Right renal cortex interstitium (tissue), 3 donors: Measurements from ENCODE around the gene DLGAP1. TPM values are rescaled to one million over a fixed set of nuclear protein-coding genes. Genes with fewer than 3 reads are reported as not detected.
"Not testable (repeated sequence)": the region's sequence is repeated elsewhere in the genome, so short reads cannot be mapped to it uniquely, and the experiment has no call there.

ENCODE experiments used
- DNase-seq, 3 donors: peaks; one replicate each; pipeline ENCODE4 v3.0.0-alpha.2; 2013; ENCODE audit warnings: low read depth in 3 of 3, low spot score in 2 of 3
- polyA plus RNA-seq, 3 donors: library from polyadenylated mRNA; unstranded; fragments of 120-200 nt; gene quantifications; one replicate each; pipeline ENCODE4 v1.2.1, GENCODE V29; 2013; ENCODE audit not compliant: insufficient read length in 3 of 3

Gene DLGAP1
- polyA plus RNA-seq, 3 donors = 4.3 to 5.8 (median 4.8) TPM

- DNase-seq = no peak
Measured at GRCh38 chr18:4293337-4293736, 161.8 kb downstream of the DLGAP1 start.

GRCh38 chr18:4292696-4293095 lies 162.4 kb downstream of the DLGAP1 start:
- no peak for DNase-seq

- not testable (repeated sequence) for DNase-seq
Measured at GRCh38 chr18:4287340-4287739, 167.8 kb downstream of the DLGAP1 start.

- DNase-seq = no peak
Measured at GRCh38 chr18:4286256-4286655, 168.9 kb downstream of the DLGAP1 start.

GRCh38 chr18:4285525-4285924 lies 169.6 kb downstream of the DLGAP1 start:
- DNase-seq = no peak

- DNase-seq = no peak
Measured at GRCh38 chr18:4284528-4284927, 170.6 kb downstream of the DLGAP1 start.

- no peak for DNase-seq
Measured at GRCh38 chr18:4283746-4284291, 171.3 kb downstream of the DLGAP1 start.

- DNase-seq = no peak
Measured at GRCh38 chr18:4282954-4283353, 172.2 kb downstream of the DLGAP1 start.

GRCh38 chr18:4276953-4277585 lies 178.0 kb downstream of the DLGAP1 start:
- no peak for DNase-seq

GRCh38 chr18:4271952-4272351 lies 183.2 kb downstream of the DLGAP1 start:
- no peak for DNase-seq

- no peak for DNase-seq
Measured at GRCh38 chr18:4270988-4271387, 184.1 kb downstream of the DLGAP1 start.

- DNase-seq = no peak
Measured at GRCh38 chr18:4270016-4270415, 185.1 kb downstream of the DLGAP1 start.

- no peak for DNase-seq
Measured at GRCh38 chr18:4267641-4268040, 187.5 kb downstream of the DLGAP1 start.

- no peak for DNase-seq
Measured at GRCh38 chr18:4264347-4264791, 190.7 kb downstream of the DLGAP1 start.

- DNase-seq = no peak
Measured at GRCh38 chr18:4260107-4260506, 195.0 kb downstream of the DLGAP1 start.

GRCh38 chr18:4256766-4257417 lies 198.2 kb downstream of the DLGAP1 start:
- no peak for DNase-seq

- DNase-seq = no peak
Measured at GRCh38 chr18:4254840-4255239, 200.3 kb downstream of the DLGAP1 start.

- no peak for DNase-seq
Measured at GRCh38 chr18:4252829-4253228, 202.3 kb downstream of the DLGAP1 start.

- no peak for DNase-seq
Measured at GRCh38 chr18:4251873-4252272, 203.2 kb downstream of the DLGAP1 start.

- no peak for DNase-seq
Measured at GRCh38 chr18:4251206-4251605, 203.9 kb downstream of the DLGAP1 start.

GRCh38 chr18:4250141-4250540 lies 205.0 kb downstream of the DLGAP1 start:
- DNase-seq = no peak

- DNase-seq = no peak
Measured at GRCh38 chr18:4248686-4249085, 206.4 kb downstream of the DLGAP1 start.
